ENCODE measurements around the gene GALNT2.

Gene GALNT2

GRCh38 chr1:230315099-230315498, 248.1 kb downstream of the GALNT2 start:
- no peak for DNase-seq

- no peak for DNase-seq
Observed at GRCh38 chr1:230316864-230317745, 250.1 kb downstream of the GALNT2 start.

GRCh38 chr1:230317823-230318819, 251.1 kb downstream of the GALNT2 start:
- DNase-seq: no peak

- no peak for DNase-seq
Observed at GRCh38 chr1:230319014-230319747, 252.1 kb downstream of the GALNT2 start.

- no peak for DNase-seq
Observed at GRCh38 chr1:230320804-230321203, 253.8 kb downstream of the GALNT2 start.

- DNase-seq: no peak
Observed at GRCh38 chr1:230321341-230321740, 254.3 kb downstream of the GALNT2 start.

GRCh38 chr1:230321741-230322420, 254.8 kb downstream of the GALNT2 start:
- DNase-seq: no peak

- no peak for DNase-seq
Observed at GRCh38 chr1:230322421-230322756, 255.4 kb downstream of the GALNT2 start.

GRCh38 chr1:230322967-230323547, 256.0 kb downstream of the GALNT2 start:
- DNase-seq: no peak

- DNase-seq: no peak
Observed at GRCh38 chr1:230323686-230324085, 256.6 kb downstream of the GALNT2 start.

- no peak for DNase-seq
Observed at GRCh38 chr1:230326971-230327891, 260.2 kb downstream of the GALNT2 start.

GRCh38 chr1:230327892-230328284, 260.9 kb downstream of the GALNT2 start:
- no peak for DNase-seq

- no peak for DNase-seq
Observed at GRCh38 chr1:230328342-230329015, 261.4 kb downstream of the GALNT2 start.

GRCh38 chr1:230330157-230330556, 263.1 kb downstream of the GALNT2 start:
- DNase-seq: no peak

All from activated gamma-delta T cell treated with Interleukin-2 at 50 U/mL for 16 hours (primary cell).